ENCODE data around the gene ATP6AP1. TPM values are rescaled to one million over a fixed set of nuclear protein-coding genes. Genes with fewer than 3 reads are reported as not detected.

Gene ATP6AP1
- total and polyA plus RNA-seq, 2 donors (not counting 1 experiment from before 2014, with no cell fraction given), result 47.1 to 57.7 TPM

GRCh38 chrX:154382483-154383069, 45.9 kb upstream of the ATP6AP1 start:
- Histone ChIP-seq H3K4me1 (ENCODE audit: control insufficient read depth in 2 of 2, insufficient read depth in 2 of 2, low read length in 2 of 2) (peaks cover 18 to 22% of the 10 kb centered on the region in 2 donors), H3K4me3 (ENCODE audit: control extremely low read depth in 1 of 5, extremely low read depth in 1 of 5, insufficient read depth in 1 of 5, low read depth in 2 of 5, low read length in 4 of 5) (no peak overlapping the region), H3K4me2 (replicated peaks; ENCODE audit: low read depth, low read length, poor library complexity, severe bottlenecking) (no peak overlapping the region), H3K9ac (ENCODE audit: low read length) (no peak overlapping the region), H3K9me3 (ENCODE audit: control extremely low read depth in 1 of 3, control insufficient read depth in 2 of 3, insufficient read depth in 1 of 3, low read length in 2 of 3) (no peaks in the 10 kb centered on the region), H3K27me3 (replicated peaks in 1 of 4; ENCODE audit: control extremely low read depth in 1 of 4, control insufficient read depth in 3 of 4, insufficient read depth in 4 of 4, low read length in 3 of 4) (no peaks in the 10 kb centered on the region), H4K20me1 (ENCODE audit: control insufficient read depth, insufficient read depth, low read length, poor library complexity, severe bottlenecking) (no peaks in the 10 kb centered on the region), H2AFZ (ENCODE audit: insufficient read depth, low read depth, low read length, poor library complexity, severe bottlenecking) (no peak overlapping the region), H3K79me2 (ENCODE audit: control insufficient read depth, insufficient read depth, low read length) (peaks cover 10% of the 10 kb centered on the region), H3K36me3 (replicated peaks in 1 of 2; ENCODE audit: control extremely low read depth in 1 of 2, control insufficient read depth in 1 of 2, extremely low read depth in 1 of 2, insufficient read depth in 2 of 2, low read length in 1 of 2) (peaks cover 0 to 7% of the 10 kb centered on the region in 2 experiments), H3K27ac (ENCODE audit: low read length in 2 of 2) (no peak overlapping the region)
- H3K9me3 Mint-ChIP-seq (ENCODE audit: insufficient read depth), result no peaks in the 10 kb centered on the region
- intact Hi-C loops (cut with micrococcal nuclease), result no loop called here
- POLR2A ChIA-PET, result no interaction called here
- ATAC-seq (ENCODE audit: low read depth) (no peak), DNase-seq (no peak)
- CTCF ChIA-PET, result interaction anchor here (0.7 to 1.4 kb wide), 3 partner anchors 8 to 247 kb away, joined by 3 to 6 read pairs (median 3); partner anchors contain the start of gene FLNA
- 100% methylated on average over 3 of the region's 11 CpGs for WGBS (ENCODE audit: insufficient coverage)
- H3K4me3 Mint-ChIP-seq, result no peak overlapping the region
- peaks cover 20% of the 10 kb centered on the region for H3K4me1 Mint-ChIP-seq
- no peak for TF ChIP-seq CTCF (IDR thresholded peaks at IDR 0.05)
- no peak for TF ChIP-seq EZH2 (IDR thresholded peaks at IDR 0.05; ENCODE audit: borderline replicate concordance, insufficient read depth, low read depth, low read length, poor library complexity, severe bottlenecking)
- H3K27me3 Mint-ChIP-seq, result no peaks in the 10 kb centered on the region
- no peak overlapping the region for H3K27ac Mint-ChIP-seq
